Stimulated activated CD8-positive, alpha-beta memory T cell treated with anti-CD3 and anti-CD28 coated beads, Interleukin-7, amount 100 ng/mL, for 4 hours (primary cell): ENCODE data around the gene FCAMR.
"Not testable (repeated sequence)": the region's sequence is repeated elsewhere in the genome, so short reads cannot be mapped to it uniquely, and the experiment has no call there.

Experiments
- DNase-seq, 2 donors: peaks; one replicate each; pipeline ENCODE4 v3.0.0-alpha.2; 2020; ENCODE audit warnings: low read depth in 2 of 2

The FCAMR gene

GRCh38 chr1:206935491-206936067 lies 34.7 kb downstream of the FCAMR start:
- DNase-seq, result no peak

GRCh38 chr1:206933333-206933945 lies 36.8 kb downstream of the FCAMR start:
- peak in 1 of 2 donors; percentile 54 for DNase-seq

GRCh38 chr1:206932177-206932576 lies 38.1 kb downstream of the FCAMR start:
- no peak for DNase-seq

GRCh38 chr1:206931709-206932108 lies 38.6 kb downstream of the FCAMR start:
- no peak for DNase-seq

- DNase-seq, result peak in 1 of 2 donors; percentile 46
Observed at GRCh38 chr1:206930210-206930798, 40.0 kb downstream of the FCAMR start.

- DNase-seq, result no peak
Observed at GRCh38 chr1:206929524-206929923, 40.7 kb downstream of the FCAMR start.

- no peak for DNase-seq
Observed at GRCh38 chr1:206926286-206926685, 44.0 kb downstream of the FCAMR start.

- peak; percentile 46 to 59 for DNase-seq
Observed at GRCh38 chr1:206925106-206925736, 45.0 kb downstream of the FCAMR start.

GRCh38 chr1:206924592-206925105 lies 45.6 kb downstream of the FCAMR start:
- no peak for DNase-seq

GRCh38 chr1:206923961-206924557 lies 46.2 kb downstream of the FCAMR start:
- DNase-seq, result not testable (repeated sequence)

- DNase-seq, result peak; percentile 63 to 68
Observed at GRCh38 chr1:206923009-206923960, 47.0 kb downstream of the FCAMR start.

GRCh38 chr1:206922524-206922923 lies 47.7 kb downstream of the FCAMR start:
- no peak for DNase-seq

- no peak for DNase-seq
Observed at GRCh38 chr1:206921772-206922265, 48.4 kb downstream of the FCAMR start, which contains the start of gene FCMR. TSS of gene FCMR (minus strand) at chr1:206921941. CDS start at chr1:206921854, 87 bp downstream.

GRCh38 chr1:206918076-206918475 lies 52.2 kb downstream of the FCAMR start:
- DNase-seq, result no peak

GRCh38 chr1:206916000-206916709 lies 54.1 kb downstream of the FCAMR start:
- no peak for DNase-seq

GRCh38 chr1:206915030-206915735 lies 55.1 kb downstream of the FCAMR start:
- no peak for DNase-seq

- no peak for DNase-seq
Observed at GRCh38 chr1:206913766-206914537, 56.3 kb downstream of the FCAMR start.

GRCh38 chr1:206912445-206913095 lies 57.7 kb downstream of the FCAMR start:
- peak; percentile 28 to 49 for DNase-seq
